Lower leg skin (tissue), 3 donors: ENCODE measurements around the gene RNF121.

Experiments
- CTCF ChIP-seq, 3 donors: fragments of 450-650 bp; IDR thresholded peaks; one replicate each; pipeline ENCODE4 v1.5.1; 2016; ENCODE audit warnings: antibody characterized with exemption in 3 of 3, mild to moderate bottlenecking in 3 of 3, moderate library complexity in 2 of 3
- POLR2A ChIP-seq, 2 donors: fragments of 450-650 bp; IDR thresholded peaks; one replicate each; pipeline ENCODE4 v1.6.1; 2016 to 2017; ENCODE audit warnings: antibody characterized with exemption in 2 of 2, mild to moderate bottlenecking in 1 of 2, moderate library complexity in 1 of 2

DNA sequence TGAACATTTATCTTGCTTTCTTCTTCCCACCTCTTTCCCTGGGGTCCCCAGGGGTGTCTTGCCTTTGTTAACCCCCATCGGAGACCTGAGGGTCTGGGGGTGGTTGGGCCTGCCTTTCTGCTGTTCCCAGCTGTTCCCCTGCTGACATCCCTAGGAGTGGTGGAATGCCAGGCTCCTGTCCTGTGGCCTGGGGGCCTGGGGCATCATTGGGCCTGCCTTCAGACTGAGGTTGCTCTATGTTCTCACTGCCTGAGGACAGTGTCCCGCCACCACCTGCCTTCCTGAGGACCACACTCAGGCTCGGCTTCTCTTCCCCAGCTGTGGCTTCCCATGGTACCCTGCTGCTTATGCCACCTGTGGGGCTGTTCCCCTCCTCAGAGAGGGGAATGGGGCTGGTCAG, 68.7 kb downstream of the RNF121 start:
- TF ChIP-seq CTCF (IDR thresholded peaks at IDR 0.05) (no peak), POLR2A (IDR thresholded peaks at IDR 0.05) (no peak)
